Neuronal stem cell (in vitro differentiated cells): ENCODE data around the gene SH2D5.

Experiments
- DNase-seq: peaks from one replicate; pipeline ENCODE4 v3.0.0-alpha.2; 2013; ENCODE audit warnings: low spot score
- H2AFZ ChIP-seq: one replicate; pipeline ENCODE4 v1.6.1; 2013; ENCODE audit warnings: mild to moderate bottlenecking, low read length, inconsistent platforms
- H2AK5ac ChIP-seq: 2 replicates; pipeline ENCODE4 v1.6.1; 2013; ENCODE audit warnings: low read depth, mild to moderate bottlenecking, inconsistent platforms, low read length, moderate library complexity, mixed read lengths
- H2BK120ac ChIP-seq: 2 replicates; pipeline ENCODE4 v1.6.1; 2013; ENCODE audit warnings: low read depth, mild to moderate bottlenecking, inconsistent platforms, low read length, moderate library complexity, mixed read lengths
- H2BK12ac ChIP-seq: one replicate; pipeline ENCODE4 v1.6.1; 2013; ENCODE audit warnings: low read length, inconsistent platforms
- H2BK15ac ChIP-seq: 2 replicates; pipeline ENCODE4 v1.6.1; 2013; ENCODE audit warnings: mild to moderate bottlenecking, low read length, inconsistent platforms, mixed read lengths
- H2BK5ac ChIP-seq: one replicate; pipeline ENCODE4 v1.6.1; 2013; ENCODE audit warnings: inconsistent platforms, mild to moderate bottlenecking, low read length, moderate library complexity
- H3K14ac ChIP-seq: one replicate; pipeline ENCODE4 v1.6.1; 2013; ENCODE audit warnings: low read length, inconsistent platforms
- H3K18ac ChIP-seq: 2 replicates; pipeline ENCODE4 v1.6.1; 2013; ENCODE audit warnings: low read length, inconsistent platforms
- H3K23ac ChIP-seq: 2 replicates; pipeline ENCODE4 v1.6.1; 2013; ENCODE audit warnings: low read depth, mild to moderate bottlenecking, mixed read lengths, low read length, inconsistent platforms; ENCODE audit not compliant: poor library complexity
- H3K27ac ChIP-seq: replicated peaks from 3 replicates; pipeline ENCODE4 v1.5.1; 2013; ENCODE audit warnings: low read length, inconsistent platforms
- H3K27me3 ChIP-seq, 3 experiments: 2 replicates each; pipeline ENCODE4 v1.6.1; 2013; ENCODE audit warnings: low read length in 3 of 3, mild to moderate bottlenecking in 2 of 3, inconsistent platforms in 1 of 3, low read depth in 1 of 3, mixed read lengths in 1 of 3, moderate library complexity in 1 of 3; ENCODE audit not compliant: control insufficient read depth in 3 of 3, insufficient read depth in 3 of 3
- H3K36me3 ChIP-seq, 2 donors: replicated peaks in 1 of 2; 2 replicates each; pipeline ENCODE4 v1.6.1; 2013; ENCODE audit warnings: low read length in 2 of 2; ENCODE audit not compliant: control insufficient read depth in 2 of 2, insufficient read depth in 2 of 2
- H3K4ac ChIP-seq: 2 replicates; pipeline ENCODE4 v1.6.1; 2013; ENCODE audit warnings: inconsistent platforms, mild to moderate bottlenecking, low read length, moderate library complexity
- H3K4me1 ChIP-seq, 2 donors: 1 replicate in 1 of 2; 2 replicates in 1 of 2; pipeline ENCODE4 v1.6.1; 2013; ENCODE audit warnings: low read length in 2 of 2, low read depth in 1 of 2; ENCODE audit not compliant: control insufficient read depth in 2 of 2, insufficient read depth in 1 of 2
- H3K4me2 ChIP-seq: one replicate; pipeline ENCODE4 v1.6.1; 2013; ENCODE audit warnings: mild to moderate bottlenecking, low read length, inconsistent platforms; ENCODE audit not compliant: insufficient read depth, poor library complexity, severe bottlenecking
- H3K4me3 ChIP-seq, 2 donors: 2 replicates each; pipeline ENCODE4 v1.5.1; 2013; ENCODE audit warnings: low read length in 2 of 2, mild to moderate bottlenecking in 2 of 2, inconsistent platforms in 1 of 2, moderate library complexity in 1 of 2
- H3K79me1 ChIP-seq: one replicate; pipeline ENCODE4 v1.6.1; 2013; ENCODE audit warnings: low read depth, mild to moderate bottlenecking, inconsistent platforms, low read length, moderate library complexity
- H3K9ac ChIP-seq: one replicate; pipeline ENCODE4 v1.6.1; 2013; ENCODE audit warnings: mild to moderate bottlenecking, low read depth, low read length, inconsistent platforms; ENCODE audit not compliant: poor library complexity
- H3K9me3 ChIP-seq, 2 donors: replicated peaks in 1 of 2; 2 replicates each; pipeline versions ENCODE3 to v1.6.1; 2013; ENCODE audit warnings: low read length in 2 of 2, mild to moderate bottlenecking in 2 of 2, inconsistent platforms in 1 of 2, low read depth in 1 of 2, mixed read lengths in 1 of 2, moderate library complexity in 1 of 2; ENCODE audit not compliant: control insufficient read depth in 2 of 2, insufficient read depth in 1 of 2
- H4K8ac ChIP-seq: one replicate; pipeline ENCODE4 v1.6.1; 2013; ENCODE audit warnings: low read depth, mild to moderate bottlenecking, inconsistent platforms, low read length, moderate library complexity
- H4K91ac ChIP-seq: one replicate; pipeline ENCODE4 v1.6.1; 2013; ENCODE audit warnings: low read length, low read depth, mild to moderate bottlenecking, inconsistent platforms; ENCODE audit not compliant: poor library complexity
- WGBS, 2 donors: extraction: QIAGEN DNeasy Blood & Tissue Kit; methylation state at CpG; one replicate each; pipeline ENCODE4 v1.1.7; 2013; ENCODE audit warnings: missing lambda C conversion rate in 2 of 2, mixed read lengths in 1 of 2; ENCODE audit not compliant: insufficient read length in 2 of 2, insufficient replicate concordance in 1 of 2; ENCODE audit errors: extremely low coverage in 2 of 2; 5-methylcytosine and 5-hydroxymethylcytosine counted together

The SH2D5 gene

DNA sequence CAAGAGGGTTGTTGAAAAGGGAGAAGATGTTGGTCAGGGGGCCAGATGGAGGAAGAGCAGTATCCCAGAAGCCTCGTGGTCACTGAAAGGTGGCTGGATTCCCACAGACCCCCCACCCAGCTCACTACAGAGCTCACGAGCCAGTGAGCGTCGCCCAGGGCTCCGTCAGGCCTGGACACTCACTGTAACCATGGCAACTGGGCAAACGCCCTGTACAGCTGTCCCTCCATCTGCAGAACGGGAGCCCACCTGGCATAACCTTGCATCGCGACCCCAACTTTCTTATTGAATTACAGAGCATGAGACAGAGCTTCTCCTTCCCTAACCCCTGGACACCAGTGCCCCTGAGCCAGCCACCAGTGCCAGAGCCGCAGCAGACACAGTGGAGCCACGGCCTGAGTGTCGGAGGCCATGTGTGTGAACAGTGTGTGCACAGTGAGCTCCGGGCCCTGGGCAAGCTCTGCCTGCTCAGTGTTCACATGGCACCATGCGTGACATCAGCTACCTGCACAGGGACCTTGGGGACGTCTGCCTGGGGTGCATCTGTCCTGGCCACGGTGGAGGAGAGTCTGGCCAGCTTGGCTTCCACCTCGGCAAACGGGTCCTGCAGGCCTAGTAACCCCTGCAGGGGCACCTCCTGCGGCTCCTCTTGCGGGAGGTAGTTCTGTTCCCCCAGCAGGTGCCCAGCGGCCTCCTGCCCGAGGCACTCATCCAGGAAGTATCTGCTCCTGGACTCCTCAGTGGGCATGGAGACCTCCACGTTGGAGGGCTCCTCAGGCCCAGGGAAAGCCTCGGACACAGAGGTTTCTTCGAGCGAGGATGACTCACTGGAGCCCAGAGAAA lies 45.4 kb downstream of the SH2D5 start:
- peak overlapping the region; percentile 85 for H4K91ac ChIP-seq
- no CpG with 5 or more reads among the region's 26 CpGs for WGBS, 2 donors
- peak overlapping the region; percentile 41 for H2BK12ac ChIP-seq
- H3K79me1 ChIP-seq: no peaks in the 10 kb centered on the region
- no peak overlapping the region for H3K14ac ChIP-seq
- H2AK5ac ChIP-seq: peak overlapping the region; percentile 61
- H2BK5ac ChIP-seq: peak overlapping the region; percentile 68
- DNase-seq: no peak
- H3K27me3 ChIP-seq: no peaks in the 10 kb centered on the region
- H3K9ac ChIP-seq: no peak overlapping the region
- H2BK120ac ChIP-seq: no peak overlapping the region
- H3K36me3 ChIP-seq: peaks cover 0 to 4% of the 10 kb centered on the region in 2 donors
- no peak overlapping the region for H3K27ac ChIP-seq
- no peak overlapping the region for H3K4me2 ChIP-seq
- peak overlapping the region; percentile 80 for H3K18ac ChIP-seq
- H3K23ac ChIP-seq: peak overlapping the region; percentile 25
- H4K8ac ChIP-seq: no peak overlapping the region
- no peak overlapping the region for H2AFZ ChIP-seq
- H3K4ac ChIP-seq: no peak overlapping the region
- H3K9me3 ChIP-seq: peaks cover 0 to 3% of the 10 kb centered on the region in 2 donors
- peak overlapping the region; percentile 30 for H2BK15ac ChIP-seq
- H3K4me1 ChIP-seq: no peaks in the 10 kb centered on the region
- no peak overlapping the region for H3K4me3 ChIP-seq

DNA sequence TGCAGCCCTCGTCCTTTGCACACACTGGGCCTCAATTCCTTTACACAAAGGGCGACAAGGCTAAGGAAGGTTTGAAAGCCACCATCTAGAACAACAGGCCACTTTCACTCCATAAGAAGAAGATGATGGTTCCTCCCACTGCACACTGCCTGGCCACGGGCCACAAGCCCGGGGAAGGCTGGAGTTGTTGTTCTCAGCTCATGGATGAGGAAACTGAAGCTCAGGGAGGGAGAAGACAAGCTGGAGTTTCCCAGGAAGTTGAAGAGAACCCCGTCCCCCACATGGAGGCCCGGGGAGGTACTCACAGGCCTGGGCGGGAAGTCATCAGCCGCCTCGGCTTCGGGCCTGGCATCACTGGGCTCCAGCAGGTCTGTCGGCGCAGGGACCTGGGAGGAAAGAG lies 46.8 kb downstream of the SH2D5 start:
- Histone ChIP-seq H2BK12ac (no peak overlapping the region), H3K23ac (no peak overlapping the region), H3K4me1 (no peaks in the 10 kb centered on the region), H3K14ac (no peak overlapping the region), H3K9ac (peak overlapping the region; percentile 21), H3K4me3 (no peak overlapping the region), H4K91ac (no peak overlapping the region), H2BK5ac (peak overlapping the region; percentile 82), H3K18ac (no peak overlapping the region), H3K27me3 (no peaks in the 10 kb centered on the region), H2AK5ac (no peak overlapping the region), H2AFZ (peak overlapping the region; percentile 18), H2BK15ac (no peak overlapping the region), H2BK120ac (no peak overlapping the region), H4K8ac (no peak overlapping the region), H3K9me3 (peaks cover 0 to 2% of the 10 kb centered on the region in 2 donors), H3K27ac (no peak overlapping the region), H3K4me2 (no peak overlapping the region), H3K36me3 (peaks cover 0 to 5% of the 10 kb centered on the region in 2 donors), H3K79me1 (no peaks in the 10 kb centered on the region), H3K4ac (no peak overlapping the region)
- no CpG with 5 or more reads among the region's 12 CpGs for WGBS, 2 donors
- no peak for DNase-seq

- Histone ChIP-seq H3K4me2 (no peak overlapping the region), H4K8ac (no peak overlapping the region), H4K91ac (no peak overlapping the region), H3K79me1 (no peaks in the 10 kb centered on the region), H2BK12ac (peak overlapping the region; percentile 41), H3K9me3 (peaks cover 0 to 2% of the 10 kb centered on the region in 2 donors), H3K4ac (no peak overlapping the region), H3K9ac (no peak overlapping the region), H2AFZ (peak overlapping the region; percentile 18), H3K18ac (no peak overlapping the region), H2AK5ac (peak overlapping the region; percentile 56), H3K4me3 (no peak overlapping the region), H3K14ac (no peak overlapping the region), H2BK5ac (peak overlapping the region; percentile 82), H3K36me3 (peaks cover 0 to 5% of the 10 kb centered on the region in 2 donors), H3K4me1 (no peaks in the 10 kb centered on the region), H2BK120ac (peak overlapping the region; percentile 72), H3K23ac (peak overlapping the region; percentile 73), H3K27me3 (no peaks in the 10 kb centered on the region), H2BK15ac (no peak overlapping the region), H3K27ac (no peak overlapping the region)
- DNase-seq: no peak
- no CpG with 5 or more reads among the region's 21 CpGs for WGBS, 2 donors
Observed at GRCh38 chr1:20685099-20685662, 47.3 kb downstream of the SH2D5 start.

DNA sequence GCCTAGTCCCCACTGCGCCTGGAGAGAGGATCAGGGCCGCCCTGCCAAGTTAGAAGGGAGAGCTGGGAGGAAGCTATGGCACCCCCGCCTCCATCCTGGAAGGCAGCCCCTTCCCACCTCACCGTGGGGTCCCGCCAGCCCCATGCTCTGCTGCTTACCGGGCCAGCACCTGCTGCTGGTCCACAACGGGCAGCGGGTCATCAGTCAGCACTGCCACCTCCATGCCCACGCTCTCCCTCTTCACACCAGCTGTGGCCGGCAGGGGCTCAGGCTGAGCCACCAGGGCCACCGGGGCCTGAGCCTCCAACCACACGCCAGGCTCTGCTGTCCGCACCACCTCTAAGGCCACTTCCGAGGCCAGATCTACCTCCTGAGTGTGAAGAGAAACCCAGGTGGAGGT lies 47.9 kb downstream of the SH2D5 start:
- peak overlapping the region; percentile 82 for H2BK5ac ChIP-seq
- no peak overlapping the region for H3K4me3 ChIP-seq
- peak overlapping the region; percentile 28 for H3K18ac ChIP-seq
- no peak overlapping the region for H4K91ac ChIP-seq
- no peaks in the 10 kb centered on the region for H3K79me1 ChIP-seq
- no peak overlapping the region for H3K4me2 ChIP-seq
- H3K36me3 ChIP-seq: peaks cover 0 to 5% of the 10 kb centered on the region in 2 donors
- no peak for DNase-seq
- H3K27ac ChIP-seq: no peak overlapping the region
- no peak overlapping the region for H2BK15ac ChIP-seq
- H3K4me1 ChIP-seq: no peaks in the 10 kb centered on the region
- peak overlapping the region; percentile 39 for H2AFZ ChIP-seq
- peaks cover 0 to 2% of the 10 kb centered on the region in 2 donors for H3K9me3 ChIP-seq
- WGBS, 2 donors: no CpG with 5 or more reads among the region's 14 CpGs
- H3K27me3 ChIP-seq: no peaks in the 10 kb centered on the region
- peak overlapping the region; percentile 56 for H3K14ac ChIP-seq
- H3K4ac ChIP-seq: no peak overlapping the region
- H2BK120ac ChIP-seq: peak overlapping the region; percentile 72
- no peak overlapping the region for H4K8ac ChIP-seq
- peak overlapping the region; percentile 77 for H3K9ac ChIP-seq
- H2BK12ac ChIP-seq: peak overlapping the region; percentile 41
- no peak overlapping the region for H2AK5ac ChIP-seq
- peak overlapping the region; percentile 73 for H3K23ac ChIP-seq
